Activated CD8-positive, alpha-beta memory T cell treated with anti-CD3 and anti-CD28 coated beads for 4 hours (primary cell): ENCODE data around the gene RAD51D.
"Not testable (repeated sequence)": the region's sequence is repeated elsewhere in the genome, so short reads cannot be mapped to it uniquely, and the experiment has no call there.

Experiments used
- DNase-seq, 2 donors: peaks; one replicate each; pipeline ENCODE4 v3.0.0-alpha.2; 2020; ENCODE audit warnings: low read depth in 2 of 2

The RAD51D gene

GRCh38 chr17:35090707-35091106, 29.0 kb downstream of the RAD51D start:
- not testable (repeated sequence) for DNase-seq

- DNase-seq: peak in 1 of 2 donors; percentile 45
Measured at GRCh38 chr17:35089586-35090296, 29.9 kb downstream of the RAD51D start.

GRCh38 chr17:35088881-35089585, 30.6 kb downstream of the RAD51D start:
- DNase-seq: peak; percentile 75 to 85

DNA sequence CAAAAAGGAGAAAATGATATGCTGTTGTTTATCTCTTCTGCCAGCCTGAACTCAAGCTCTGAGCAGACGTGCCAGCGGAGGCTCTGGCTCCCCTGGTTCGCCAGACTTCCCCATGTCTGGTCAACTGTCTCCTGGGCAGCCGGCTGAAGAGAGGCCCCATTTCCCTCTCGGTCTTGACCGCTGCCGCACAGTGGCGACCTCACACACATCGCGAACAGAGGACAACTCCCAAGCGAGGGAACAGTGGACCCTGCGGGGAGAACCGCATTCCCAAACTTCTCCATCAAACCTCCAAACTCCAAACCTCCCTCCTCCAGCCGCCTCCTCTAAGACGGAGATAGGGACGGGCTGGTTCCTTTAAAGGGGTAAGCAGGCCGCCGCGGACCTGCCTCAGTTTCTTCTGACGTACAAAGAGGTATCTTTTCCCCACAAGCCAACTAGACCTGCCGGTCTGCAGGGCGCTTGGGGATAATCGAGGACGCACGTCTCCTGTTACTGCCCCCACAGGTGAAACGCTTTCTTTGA, 31.2 kb downstream of the RAD51D start:
- no peak for DNase-seq

DNA sequence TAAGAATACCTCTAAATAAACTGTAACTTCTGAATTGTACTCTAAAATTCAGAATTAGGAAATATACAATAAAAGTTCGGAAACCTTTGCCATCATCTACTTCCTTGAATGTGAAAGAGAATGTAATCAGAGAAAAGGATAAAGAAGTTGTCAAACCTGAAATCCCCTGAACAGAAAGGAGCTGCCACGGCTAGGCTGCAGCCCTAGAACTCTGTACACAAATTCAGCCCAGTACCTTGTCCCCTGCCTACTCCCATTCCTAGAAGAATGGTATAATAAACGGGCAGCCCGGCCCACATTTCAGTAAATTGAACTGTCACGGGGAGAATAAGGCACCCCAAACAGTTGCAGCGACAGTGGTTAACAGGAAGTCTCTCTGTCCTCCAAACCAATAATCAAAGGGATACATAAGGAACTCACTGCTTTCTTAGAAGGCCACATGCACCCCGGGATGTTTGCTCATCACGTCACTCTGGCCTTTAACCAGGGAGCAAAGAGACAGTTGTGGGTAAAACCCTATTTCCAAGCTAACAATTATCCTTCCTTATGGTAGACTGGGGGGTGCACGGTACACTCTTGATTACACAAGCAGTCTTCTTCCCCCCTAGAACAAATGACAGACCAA, 31.8 kb downstream of the RAD51D start:
- DNase-seq: no peak

- no peak for DNase-seq
Measured at GRCh38 chr17:35086931-35087573, 32.6 kb downstream of the RAD51D start.

- no peak for DNase-seq
Measured at GRCh38 chr17:35086164-35086563, 33.5 kb downstream of the RAD51D start.

DNA sequence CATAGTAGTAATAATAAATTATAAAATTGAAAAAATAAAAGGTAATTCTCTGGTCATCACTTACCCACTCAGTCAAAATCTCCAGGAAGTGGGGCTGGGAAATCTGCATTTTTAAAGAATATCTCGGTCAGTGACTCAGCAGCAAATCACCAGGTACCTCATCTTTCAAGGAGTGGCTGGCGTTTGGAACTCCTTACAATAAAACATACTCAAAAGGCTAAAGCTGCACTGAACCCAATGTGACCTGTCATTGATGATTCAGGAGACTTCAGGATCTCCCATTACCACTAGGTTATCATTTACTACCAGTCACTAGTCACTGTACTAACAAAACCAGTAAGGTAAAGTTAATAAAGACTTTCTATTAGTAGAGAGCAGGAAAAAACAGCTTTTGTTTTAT, 34.7 kb downstream of the RAD51D start:
- DNase-seq: no peak

DNA sequence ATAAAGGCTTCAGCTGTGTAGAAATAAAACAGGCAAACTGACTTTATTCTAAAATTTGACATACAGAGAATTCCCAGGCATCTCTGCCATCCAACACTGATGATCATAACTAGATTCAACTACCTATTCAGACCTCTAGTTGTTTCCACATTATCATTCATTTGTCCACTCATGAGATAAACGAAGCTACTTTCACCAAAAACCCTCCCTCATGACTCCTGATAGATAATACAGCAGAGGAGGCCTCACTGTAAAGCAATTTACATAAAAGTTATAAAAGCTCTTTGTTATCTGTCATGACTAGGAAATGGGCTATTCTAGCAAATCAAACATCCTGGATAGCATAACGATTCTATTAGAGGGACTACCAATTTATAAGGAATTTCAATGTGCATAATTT, 36.6 kb downstream of the RAD51D start:
- DNase-seq: no peak

GRCh38 chr17:35082073-35082657, 37.5 kb downstream of the RAD51D start:
- no peak for DNase-seq

DNA sequence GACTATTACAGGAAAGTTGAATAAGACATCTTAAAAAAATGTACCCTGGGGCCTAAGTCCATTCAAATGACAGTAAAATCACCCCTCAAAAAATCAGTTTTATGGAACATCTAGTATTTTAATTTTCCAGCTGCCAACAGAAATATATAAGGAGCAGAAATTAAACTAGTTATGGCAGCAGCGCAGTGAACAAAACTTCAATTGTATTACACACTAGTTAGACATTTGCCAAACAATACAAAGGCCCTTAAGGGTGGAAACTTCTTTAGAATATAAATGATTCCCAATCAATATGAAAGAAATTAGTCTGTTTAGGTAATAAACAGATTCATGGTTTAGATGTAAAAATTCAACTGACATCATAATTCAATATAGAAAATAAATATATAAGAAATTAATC, 38.0 kb downstream of the RAD51D start:
- no peak for DNase-seq

- no peak for DNase-seq
Measured at GRCh38 chr17:35080536-35080935, 39.1 kb downstream of the RAD51D start.

DNA sequence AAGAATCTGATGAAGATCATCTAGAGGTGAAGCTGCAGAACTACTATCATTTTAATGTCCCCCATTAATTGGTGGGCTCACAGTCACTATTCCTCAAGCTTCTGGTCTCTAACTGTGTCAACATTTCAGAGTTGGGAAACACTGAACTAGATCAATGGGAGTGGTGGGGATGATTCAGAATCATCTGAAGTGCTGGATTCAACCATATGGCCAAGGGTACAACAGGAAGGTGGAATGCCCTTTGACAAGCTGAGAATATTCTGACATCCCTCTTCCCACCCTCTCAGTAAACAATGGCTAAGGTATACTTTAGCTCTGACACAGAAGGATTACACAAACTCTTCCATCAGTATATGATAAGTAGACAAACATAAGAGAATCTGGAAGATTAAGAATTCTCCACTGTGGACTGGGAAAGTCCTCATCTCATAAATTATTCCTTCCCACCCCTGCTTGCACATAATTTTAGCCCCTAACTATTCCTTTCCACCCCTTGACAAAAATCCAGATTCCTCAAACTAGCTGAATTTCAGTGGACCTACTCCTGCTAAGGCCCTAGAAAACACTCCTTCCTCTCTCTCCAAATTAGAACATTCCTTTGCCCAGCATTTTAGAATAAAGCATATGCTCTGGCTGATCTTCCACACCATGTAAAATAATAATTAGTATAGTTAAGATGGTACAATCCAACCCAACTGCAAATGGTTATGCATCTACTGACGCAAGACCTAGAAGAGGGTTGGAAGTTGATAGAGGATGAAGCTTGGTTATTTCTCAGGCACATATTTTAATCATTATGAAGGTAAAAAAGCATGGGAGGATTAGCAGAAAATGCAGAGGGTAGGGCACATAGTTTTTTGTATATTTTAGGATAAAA, 39.9 kb downstream of the RAD51D start:
- DNase-seq: no peak

DNA sequence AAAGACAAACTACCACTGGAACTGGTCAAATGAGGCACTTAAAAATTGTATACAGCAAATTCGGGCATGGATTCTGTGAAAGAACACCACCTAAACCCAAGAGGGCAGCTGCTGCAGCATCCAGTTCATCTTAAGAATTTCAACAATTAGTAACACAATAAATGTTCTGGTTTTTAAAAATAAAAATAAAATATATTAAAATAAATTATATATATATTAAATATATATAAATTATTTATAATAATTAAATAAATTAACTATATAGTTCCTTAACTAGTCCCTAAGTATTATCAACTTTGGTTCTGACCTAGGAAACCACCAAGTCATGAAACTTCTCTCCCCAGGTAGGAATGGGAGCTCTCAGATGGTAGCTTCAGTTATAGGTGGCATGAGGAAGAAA, 42.8 kb downstream of the RAD51D start:
- DNase-seq: no peak

DNA sequence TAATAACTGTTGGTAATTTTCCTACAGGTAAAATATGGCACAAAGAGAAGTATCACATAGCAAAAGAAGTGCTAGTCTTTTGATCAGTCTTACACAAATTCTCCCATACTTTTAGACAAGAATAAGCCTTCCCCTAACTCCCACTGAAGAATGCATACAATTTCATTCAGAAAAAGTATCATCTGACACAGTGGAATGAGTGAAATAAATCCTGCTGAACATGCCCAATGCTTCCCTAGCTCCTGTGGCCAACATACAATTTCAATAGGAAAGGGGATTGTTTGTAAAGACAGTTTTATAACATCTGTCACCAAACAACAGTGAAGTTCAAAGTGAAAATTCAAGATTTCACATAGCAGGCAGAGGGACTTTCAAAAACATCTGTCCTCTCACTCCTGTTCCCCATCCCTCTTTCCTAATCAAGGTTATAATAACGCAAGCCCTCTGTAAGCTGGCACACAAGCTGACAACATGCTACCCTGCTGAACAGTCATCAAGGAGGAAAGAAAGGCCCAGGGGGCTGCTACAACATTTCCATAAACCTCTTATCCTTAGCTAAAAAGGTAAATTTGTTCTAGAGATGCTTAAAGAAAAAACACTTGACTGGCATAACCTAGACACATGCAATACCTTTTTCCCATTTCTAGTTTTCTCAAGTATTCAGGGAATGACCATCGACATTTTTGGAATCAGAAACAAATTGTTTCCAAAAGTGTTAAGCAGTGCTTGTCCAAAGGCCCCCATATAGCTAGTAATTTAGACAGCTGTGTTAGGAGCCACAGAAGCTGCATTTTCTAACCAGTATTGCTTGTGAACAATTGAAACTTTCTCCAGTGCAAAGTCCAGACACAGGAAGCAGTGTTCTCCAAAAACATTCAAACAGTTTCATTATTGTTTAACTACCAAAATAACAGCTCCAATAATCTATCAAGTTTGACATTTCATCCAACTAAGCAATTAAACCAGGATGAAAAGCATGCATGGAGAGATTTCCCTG, 44.7 kb downstream of the RAD51D start:
- DNase-seq: no peak

DNA sequence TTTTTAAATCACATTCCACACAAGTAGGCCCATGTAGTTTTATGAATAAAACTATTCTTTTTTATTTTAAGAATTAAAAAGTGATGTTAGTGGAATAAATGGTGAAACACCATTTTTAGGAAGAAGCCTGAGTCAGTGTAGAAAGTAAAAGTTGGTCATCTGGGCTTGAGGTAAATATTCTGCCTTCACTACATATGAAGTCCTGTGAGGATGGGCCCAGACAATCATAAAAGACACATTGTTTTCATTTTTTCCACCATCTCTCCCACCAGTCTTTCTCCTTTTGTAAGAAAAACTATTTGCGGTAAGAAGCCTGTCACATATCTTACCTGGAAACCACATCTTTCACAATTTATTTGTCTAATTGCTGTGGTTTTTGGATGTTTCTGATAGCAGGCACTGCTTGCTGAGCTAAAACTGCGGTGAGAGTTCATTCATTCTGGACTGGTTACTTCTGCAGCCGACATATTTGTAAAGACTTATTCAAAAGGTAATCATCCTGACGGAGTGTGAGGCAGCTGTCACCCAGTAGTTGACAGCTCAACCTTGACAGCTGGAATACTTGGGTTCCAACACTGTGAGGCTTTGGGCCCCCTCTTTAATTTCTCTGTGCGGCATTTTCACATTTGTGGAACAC, 45.6 kb downstream of the RAD51D start:
- DNase-seq: no peak

DNA sequence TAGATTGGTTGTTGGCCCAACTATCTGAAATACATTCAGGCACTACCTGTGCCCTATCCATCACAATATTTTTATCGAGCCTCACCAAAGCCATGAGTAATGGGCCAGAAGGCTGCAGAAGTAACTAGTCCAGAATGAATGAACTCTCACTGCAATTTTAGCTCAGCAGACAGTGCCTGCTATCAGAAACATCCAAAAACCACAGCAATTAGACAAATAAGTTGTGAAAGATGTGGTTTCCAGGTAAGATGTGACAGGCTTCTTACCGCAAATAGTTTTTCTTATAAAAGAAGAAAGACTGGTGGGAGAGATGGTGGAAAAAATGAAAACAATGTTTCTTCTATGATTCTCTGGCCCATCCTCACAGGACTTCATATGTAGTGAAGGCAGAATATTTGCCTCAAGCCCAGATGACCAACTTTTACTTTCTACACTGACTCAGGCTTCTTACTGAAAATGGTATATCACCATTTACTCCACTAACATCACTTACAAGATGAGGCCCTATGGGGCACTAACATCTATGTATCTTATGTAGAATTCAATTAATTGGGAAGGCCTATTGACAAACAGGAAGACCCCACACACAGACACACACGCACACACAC, 46.4 kb downstream of the RAD51D start:
- DNase-seq: no peak

DNA sequence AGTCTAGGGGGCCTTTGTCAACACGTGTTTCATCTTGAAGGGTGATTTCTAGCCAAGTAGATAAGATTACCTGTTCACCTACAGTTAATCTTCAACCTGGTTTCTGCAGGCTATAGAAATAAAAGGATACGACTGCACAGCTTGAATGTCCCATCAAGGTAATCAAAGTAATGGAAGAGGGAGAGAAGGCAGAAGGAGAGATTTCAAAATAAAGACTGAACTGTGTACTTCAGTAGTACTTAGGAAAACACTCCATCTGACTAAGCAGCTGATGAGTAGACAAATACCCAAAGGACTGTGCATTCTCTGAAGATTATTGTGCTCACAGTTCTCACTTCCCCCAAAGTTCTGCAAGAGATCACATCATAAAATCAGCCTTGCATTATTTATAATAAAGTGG, 50.3 kb downstream of the RAD51D start:
- no peak for DNase-seq

GRCh38 chr17:35068249-35068648, 51.4 kb downstream of the RAD51D start:
- DNase-seq: no peak
